ENCODE measurements around the gene NAPSA. TPM values are rescaled to one million over a fixed set of nuclear protein-coding genes. Genes with fewer than 3 reads are reported as not detected.

NAPSA gene
- total and polyA plus RNA-seq, 9 of the 15 experiments (the other 6 are each of a cell fraction or from before 2014, with no cell fraction given): 0.25 to 1.9 (median 0.69) TPM

- TF ChIP-seq CHD7 (IDR thresholded peaks at IDR 0.05; ENCODE audit: low read depth, low read length) (no peak), EWSR1 (IDR thresholded peaks at IDR 0.05; ENCODE audit: borderline replicate concordance, low read depth, partially characterized antibody) (no peak), HMBOX1 (IDR thresholded peaks at IDR 0.05) (no peak), HCFC1 (IDR thresholded peaks at IDR 0.05; ENCODE audit: low read depth, low read length) (peak; percentile 34), USF1 (CRISPR knock-in tag; IDR thresholded peaks at IDR 0.05) (no peak), NR2C2 (CRISPR knock-in tag; IDR thresholded peaks at IDR 0.05) (peak; percentile 43; the same call in 1 of the 2 replicates), NR2C2 (tag; IDR thresholded peaks at IDR 0.05) (0 out of 2 replicates have a peak, but pooled peaks have one; percentile 7), THRB (CRISPR knock-in tag; conservative IDR thresholded peaks at IDR 0.05) (no peak), E2F6 (IDR thresholded peaks at IDR 0.05; ENCODE audit: borderline replicate concordance in 1 of 2, extremely low read depth in 1 of 2, insufficient read depth in 1 of 2, insufficient read length in 1 of 2, low read depth in 1 of 2, low read length in 1 of 2, poor library complexity in 1 of 2, severe bottlenecking in 1 of 2) (peak; percentile 86)
These were observed 8.0 kb downstream of the NAPSA start (continued) for GRCh38 chr19:50357178-50358100.

Data from K562 (cell line).